Right kidney (tissue), 9 donors: ENCODE data around the gene POP4.
A peak's percentile ranks its signal among the peaks of the same experiment; 100 is the strongest.
"Not testable (repeated sequence)": the region's sequence is repeated elsewhere in the genome, so short reads cannot be mapped to it uniquely, and the experiment has no call there.

ENCODE experiments used
- DNase-seq: peaks from one replicate; pipeline ENCODE4 v3.0.0-alpha.2; 2016
- long read RNA-seq, 8 donors: transcript quantifications; one replicate each; lab custom pipeline, GENCODE V29; 2026

The POP4 gene
- long read RNA-seq, donor 1, transcript POP4-202 (7 exons, 3,385 nt) = major isoform, 23 of 29 reads
- long read RNA-seq, donor 1, partial matches to known transcripts = 0 of 29 reads
- long read RNA-seq, donor 1, other reads (novel, unspliced or antisense) = 0 of 29 reads
- long read RNA-seq, donor 2, transcript POP4-202 (7 exons, 3,385 nt) = major isoform, 7 of 8 reads
- long read RNA-seq, donor 2, partial matches to known transcripts = 0 of 8 reads
- long read RNA-seq, donor 2, other reads (novel, unspliced or antisense) = 0 of 8 reads
- long read RNA-seq, donor 3, partial matches to known transcripts = 0 of 4 reads
- long read RNA-seq, donor 3, other reads (novel, unspliced or antisense) = 0 of 4 reads
- long read RNA-seq, donor 4, transcript POP4-202 (7 exons, 3,385 nt) = major isoform, 11 of 12 reads
- long read RNA-seq, donor 4, partial matches to known transcripts = 0 of 12 reads
- long read RNA-seq, donor 4, other reads (novel, unspliced or antisense) = 0 of 12 reads
- long read RNA-seq, donor 5, transcript POP4-202 (7 exons, 3,385 nt) = major isoform, 18 of 19 reads
- long read RNA-seq, donor 5, partial matches to known transcripts = 0 of 19 reads
- long read RNA-seq, donor 5, other reads (novel, unspliced or antisense) = 0 of 19 reads
- long read RNA-seq, donor 6, transcript POP4-202 (7 exons, 3,385 nt) = major isoform, 11 of 13 reads
- long read RNA-seq, donor 6, partial matches to known transcripts = 0 of 13 reads
- long read RNA-seq, donor 6, other reads (novel, unspliced or antisense) = 0 of 13 reads
- long read RNA-seq, donor 7 = 0 reads
- long read RNA-seq, donor 8, transcript POP4-202 (7 exons, 3,385 nt) = major isoform, 18 of 18 reads
- long read RNA-seq, donor 8, partial matches to known transcripts = 0 of 18 reads
- long read RNA-seq, donor 8, other reads (novel, unspliced or antisense) = 0 of 18 reads

- peak; percentile 95 for DNase-seq
Measured at GRCh38 chr19:29605653-29606419, at the start of gene POP4. TSS of gene POP4 (plus strand) at chr19:29606283. CDS start at chr19:29606319, 36 bp downstream.

- not testable (repeated sequence) for DNase-seq
Measured at GRCh38 chr19:29559110-29559509, 47.0 kb upstream of the POP4 start.

GRCh38 chr19:29559743-29560142 is 46.3 kb upstream of the POP4 start:
- no peak for DNase-seq

GRCh38 chr19:29560313-29561075 is 45.6 kb upstream of the POP4 start:
- no peak for DNase-seq

GRCh38 chr19:29561601-29562000 is 44.5 kb upstream of the POP4 start:
- DNase-seq = no peak

GRCh38 chr19:29562299-29563297 is 43.5 kb upstream of the POP4 start:
- DNase-seq = no peak

- DNase-seq = no peak
Measured at GRCh38 chr19:29563486-29564101, 42.5 kb upstream of the POP4 start.

GRCh38 chr19:29564574-29565005 is 41.5 kb upstream of the POP4 start:
- no peak for DNase-seq

GRCh38 chr19:29565171-29565570 is 40.9 kb upstream of the POP4 start:
- no peak for DNase-seq

GRCh38 chr19:29566496-29567054 is 39.5 kb upstream of the POP4 start:
- no peak for DNase-seq

GRCh38 chr19:29567366-29567915 is 38.6 kb upstream of the POP4 start:
- DNase-seq = no peak

GRCh38 chr19:29568036-29569025 is 37.8 kb upstream of the POP4 start:
- DNase-seq = no peak

- DNase-seq = no peak
Measured at GRCh38 chr19:29569038-29569911, 36.8 kb upstream of the POP4 start.

- DNase-seq = no peak
Measured at GRCh38 chr19:29571181-29571580, 34.9 kb upstream of the POP4 start.

- no peak for DNase-seq
Measured at GRCh38 chr19:29573486-29573885, 32.6 kb upstream of the POP4 start.

- no peak for DNase-seq
Measured at GRCh38 chr19:29574510-29574909, 31.6 kb upstream of the POP4 start.
